SK-N-SH treated with all-trans-retinoic acid at 6 μM for 48 hours (cell line): ENCODE results near the gene DAND5.

Experiments
- TOX ChIP-seq: fragments of 250-450 bp; sonication (Bioruptor Pico); IDR thresholded peaks from 2 replicates; pipeline ENCODE4 v1.8.0; 2021; ENCODE audit warnings: mild to moderate bottlenecking, moderate library complexity, borderline replicate concordance
- ZFP3 ChIP-seq: fragments of 250-450 bp; sonication (Bioruptor Pico); IDR thresholded peaks from 2 replicates; pipeline ENCODE4 v1.5.0; 2020; ENCODE audit warnings: mild to moderate bottlenecking, moderate library complexity
- ZFP30 ChIP-seq: fragments of 450-650 bp; formaldehyde crosslinking; IDR thresholded peaks from 2 replicates; pipeline ENCODE4 v1.5.0; 2022; ENCODE audit warnings: mild to moderate bottlenecking, moderate library complexity
- ZNF70 ChIP-seq: fragments of 450-650 bp; formaldehyde crosslinking; IDR thresholded peaks from 2 replicates; pipeline ENCODE4 v1.5.0; 2020; ENCODE audit warnings: mild to moderate bottlenecking, moderate library complexity
- TF ChIP-seq, protein P1 (sequence below): fragments of 250-450 bp; sonication (Bioruptor Pico); IDR thresholded peaks from 2 replicates; pipeline ENCODE4 v1.8.0; 2020; ENCODE audit warnings: mild to moderate bottlenecking, moderate library complexity, borderline replicate concordance

DNA sequence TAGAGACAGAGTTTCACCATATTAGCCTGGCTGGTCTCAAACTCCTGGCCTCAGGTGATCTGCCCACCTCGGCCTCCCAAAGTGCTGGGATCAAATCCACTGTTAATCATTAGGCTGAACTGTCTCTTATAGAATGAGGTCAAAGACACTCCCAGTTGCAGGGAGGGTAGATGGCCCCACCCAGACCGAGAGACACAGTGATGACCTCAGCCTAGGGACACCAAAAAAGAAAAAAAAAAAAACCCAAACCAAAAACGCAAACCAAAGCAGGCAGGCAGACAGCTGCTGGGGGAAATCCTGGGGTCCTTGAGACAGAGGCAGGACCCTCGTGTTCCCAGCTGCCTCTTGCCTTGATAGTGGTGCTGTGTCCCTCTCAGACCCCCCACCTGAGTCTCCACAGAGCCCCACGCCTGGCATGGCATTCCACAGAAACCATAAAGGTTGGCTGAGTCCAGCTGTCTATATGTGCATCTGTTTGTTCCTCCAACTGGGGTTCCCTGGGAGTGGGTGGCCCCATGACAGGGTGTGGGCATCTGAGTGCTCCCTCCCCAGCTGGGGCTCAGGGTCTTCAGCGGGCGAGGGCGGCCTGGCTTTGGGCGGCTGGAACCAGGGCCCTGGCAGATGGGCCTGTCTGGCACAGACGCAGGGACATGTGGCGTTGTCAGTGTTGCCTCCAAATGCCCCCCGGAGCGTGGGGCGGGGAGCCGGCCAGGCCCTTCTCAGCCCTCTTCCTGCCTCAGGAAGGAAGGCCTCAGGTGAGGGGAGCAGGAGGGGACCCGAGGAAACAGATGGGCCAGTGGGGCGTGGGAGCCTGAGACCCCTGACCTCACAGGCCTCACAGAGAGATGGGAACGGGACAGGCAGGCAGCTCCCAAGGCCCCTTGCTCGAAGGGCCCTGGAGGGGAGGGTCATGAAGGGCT is 5.2 kb downstream of the DAND5 start:
- TF ChIP-seq ZFP3 (CRISPR knock-in tag) (no peak), TOX (CRISPR knock-in tag) (no peak), ZFP30 (CRISPR knock-in tag) (no peak), ZNF70 (CRISPR knock-in tag) (no peak)
- TF ChIP-seq, protein P1, sequence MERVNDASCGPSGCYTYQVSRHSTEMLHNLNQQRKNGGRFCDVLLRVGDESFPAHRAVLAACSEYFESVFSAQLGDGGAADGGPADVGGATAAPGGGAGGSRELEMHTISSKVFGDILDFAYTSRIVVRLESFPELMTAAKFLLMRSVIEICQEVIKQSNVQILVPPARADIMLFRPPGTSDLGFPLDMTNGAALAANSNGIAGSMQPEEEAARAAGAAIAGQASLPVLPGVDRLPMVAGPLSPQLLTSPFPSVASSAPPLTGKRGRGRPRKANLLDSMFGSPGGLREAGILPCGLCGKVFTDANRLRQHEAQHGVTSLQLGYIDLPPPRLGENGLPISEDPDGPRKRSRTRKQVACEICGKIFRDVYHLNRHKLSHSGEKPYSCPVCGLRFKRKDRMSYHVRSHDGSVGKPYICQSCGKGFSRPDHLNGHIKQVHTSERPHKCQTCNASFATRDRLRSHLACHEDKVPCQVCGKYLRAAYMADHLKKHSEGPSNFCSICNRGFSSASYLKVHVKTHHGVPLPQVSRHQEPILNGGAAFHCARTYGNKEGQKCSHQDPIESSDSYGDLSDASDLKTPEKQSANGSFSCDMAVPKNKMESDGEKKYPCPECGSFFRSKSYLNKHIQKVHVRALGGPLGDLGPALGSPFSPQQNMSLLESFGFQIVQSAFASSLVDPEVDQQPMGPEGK (CRISPR knock-in tag), result no peak
